AG09319 (cell line): Measurements from ENCODE around the gene NAA20.

ENCODE experiments used
- DNase-seq: peaks from one replicate; pipeline ENCODE4 v3.0.0-alpha.2; 2010; ENCODE audit warnings: low read depth; ENCODE audit errors: extremely low read depth
- TF ChIP-seq, protein P1 (sequence below): IDR thresholded peaks from 2 replicates; pipeline ENCODE4 v1.5.1; 2011; ENCODE audit warnings: low read depth, mild to moderate bottlenecking, inconsistent platforms, low read length, moderate library complexity

NAA20 gene

DNA sequence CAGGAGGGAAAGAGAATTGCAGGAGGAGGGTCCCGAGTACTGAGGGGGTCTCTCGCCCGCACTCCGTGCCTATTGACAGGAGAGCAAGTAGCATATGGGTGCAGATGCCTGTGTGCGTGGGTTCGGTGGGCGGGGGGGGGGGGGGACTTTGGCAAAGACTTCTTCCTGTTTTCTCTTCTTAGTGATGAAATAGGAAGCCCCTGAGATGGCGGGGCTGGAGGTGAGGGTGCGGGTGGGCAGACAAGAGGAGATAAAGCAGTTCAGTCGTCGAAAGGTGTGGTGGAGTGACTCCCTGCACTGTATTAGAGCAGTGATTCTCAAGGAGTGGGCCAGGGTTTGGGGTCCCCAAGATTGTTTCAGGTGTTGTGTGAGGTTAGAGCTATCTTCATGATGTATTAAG lies 3.7 kb downstream of the NAA20 start:
- TF ChIP-seq, protein P1, sequence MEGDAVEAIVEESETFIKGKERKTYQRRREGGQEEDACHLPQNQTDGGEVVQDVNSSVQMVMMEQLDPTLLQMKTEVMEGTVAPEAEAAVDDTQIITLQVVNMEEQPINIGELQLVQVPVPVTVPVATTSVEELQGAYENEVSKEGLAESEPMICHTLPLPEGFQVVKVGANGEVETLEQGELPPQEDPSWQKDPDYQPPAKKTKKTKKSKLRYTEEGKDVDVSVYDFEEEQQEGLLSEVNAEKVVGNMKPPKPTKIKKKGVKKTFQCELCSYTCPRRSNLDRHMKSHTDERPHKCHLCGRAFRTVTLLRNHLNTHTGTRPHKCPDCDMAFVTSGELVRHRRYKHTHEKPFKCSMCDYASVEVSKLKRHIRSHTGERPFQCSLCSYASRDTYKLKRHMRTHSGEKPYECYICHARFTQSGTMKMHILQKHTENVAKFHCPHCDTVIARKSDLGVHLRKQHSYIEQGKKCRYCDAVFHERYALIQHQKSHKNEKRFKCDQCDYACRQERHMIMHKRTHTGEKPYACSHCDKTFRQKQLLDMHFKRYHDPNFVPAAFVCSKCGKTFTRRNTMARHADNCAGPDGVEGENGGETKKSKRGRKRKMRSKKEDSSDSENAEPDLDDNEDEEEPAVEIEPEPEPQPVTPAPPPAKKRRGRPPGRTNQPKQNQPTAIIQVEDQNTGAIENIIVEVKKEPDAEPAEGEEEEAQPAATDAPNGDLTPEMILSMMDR, result no peak
- DNase-seq, result no peak

DNA sequence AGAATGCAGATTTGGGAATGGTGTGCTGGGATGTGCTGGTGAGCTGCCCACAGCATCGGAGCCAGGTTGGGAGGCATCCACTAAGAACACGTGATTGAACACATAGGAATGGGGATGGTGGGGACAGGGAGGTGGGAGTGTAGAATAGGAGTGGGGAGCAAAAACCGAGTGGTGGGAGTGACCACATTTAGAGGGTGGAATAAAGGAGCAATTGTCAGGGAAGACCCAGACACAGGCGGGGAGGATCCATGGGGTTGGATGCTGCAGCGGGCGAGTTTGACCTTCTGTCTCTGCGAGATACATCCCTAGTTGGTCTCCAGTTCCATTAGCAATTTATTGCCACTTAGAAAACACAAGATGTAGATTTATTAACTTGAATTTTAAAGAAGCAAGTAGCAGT lies 4.7 kb downstream of the NAA20 start:
- TF ChIP-seq, protein P1, result no peak
- no peak for DNase-seq

DNA sequence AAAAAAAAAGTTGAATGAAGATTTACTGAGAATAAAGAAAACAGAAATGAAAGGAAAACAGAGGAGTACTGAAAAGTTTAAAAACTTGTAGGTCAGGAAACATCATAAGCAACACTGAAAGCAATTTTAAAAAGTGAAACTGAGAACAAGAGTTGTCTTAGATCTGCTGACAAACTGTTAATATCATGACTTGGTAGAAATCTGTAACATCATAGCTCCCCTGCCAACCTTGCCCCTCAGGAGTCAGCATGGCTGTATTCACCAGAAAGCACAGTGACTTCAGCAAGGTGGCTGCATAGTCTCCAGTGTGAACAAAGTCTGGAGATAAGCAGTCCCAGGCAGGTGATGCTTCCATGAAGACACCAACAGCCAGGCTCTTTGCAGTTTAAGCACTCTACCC lies 5.3 kb downstream of the NAA20 start:
- DNase-seq, result no peak
- TF ChIP-seq, protein P1, result no peak

DNA sequence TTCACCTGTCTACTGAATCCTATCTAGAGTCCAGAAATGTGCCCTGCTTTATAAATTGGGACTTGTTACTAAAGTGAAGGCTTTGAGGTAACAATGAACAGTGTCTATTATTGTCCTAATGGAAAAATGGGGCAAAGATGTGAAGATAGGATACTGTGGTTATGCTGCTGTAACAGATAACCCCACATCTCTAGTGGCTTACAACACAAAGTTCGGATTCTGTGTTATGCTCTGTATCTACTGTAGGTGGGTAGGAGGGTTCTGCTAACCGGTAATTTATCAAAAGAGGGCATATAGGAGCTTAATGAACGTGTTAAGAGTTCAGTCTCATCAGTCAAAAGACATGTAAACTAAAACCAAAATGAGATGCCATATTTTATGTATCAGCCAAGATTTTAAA lies 6.2 kb downstream of the NAA20 start:
- no peak for DNase-seq
- TF ChIP-seq, protein P1, result no peak

DNA sequence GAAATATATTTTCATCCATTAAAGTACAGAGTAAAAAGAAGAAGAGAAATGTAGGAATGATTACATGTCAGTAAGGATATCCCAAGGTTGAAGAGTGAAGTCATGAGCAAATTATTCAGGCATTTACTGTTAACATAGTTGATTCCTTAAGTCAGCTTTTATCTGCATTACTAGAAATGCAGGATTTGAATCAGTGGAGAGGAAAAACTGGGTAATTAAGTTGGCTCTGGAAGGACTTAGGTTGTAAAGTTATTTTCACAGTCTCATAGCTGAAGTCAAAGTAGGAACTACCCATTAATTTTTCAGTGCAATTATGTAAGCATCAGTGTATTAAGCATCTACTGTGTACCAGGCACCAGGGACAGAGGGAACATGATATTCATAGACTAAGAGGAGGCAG lies 7.8 kb downstream of the NAA20 start:
- no peak for DNase-seq
- TF ChIP-seq, protein P1, result no peak

DNA sequence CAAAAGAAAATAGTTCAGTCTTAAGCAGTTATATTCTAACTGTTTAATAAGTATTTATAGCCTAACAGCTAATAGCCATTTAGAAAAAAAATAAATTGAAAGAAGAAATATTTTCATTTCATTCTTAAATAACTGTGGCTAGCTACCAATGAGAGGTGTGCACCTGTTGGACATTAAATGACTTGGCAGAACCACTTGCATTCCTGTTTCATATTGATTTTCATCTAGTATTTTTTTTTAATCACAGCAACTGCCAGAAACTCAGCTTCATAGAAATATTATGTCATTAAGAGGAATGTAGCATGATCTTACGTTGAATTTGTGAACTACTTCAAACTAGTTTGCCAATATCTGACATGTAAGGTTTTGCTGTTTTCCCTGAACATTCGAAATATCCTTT lies 10.1 kb downstream of the NAA20 start:
- TF ChIP-seq, protein P1, result no peak

DNA sequence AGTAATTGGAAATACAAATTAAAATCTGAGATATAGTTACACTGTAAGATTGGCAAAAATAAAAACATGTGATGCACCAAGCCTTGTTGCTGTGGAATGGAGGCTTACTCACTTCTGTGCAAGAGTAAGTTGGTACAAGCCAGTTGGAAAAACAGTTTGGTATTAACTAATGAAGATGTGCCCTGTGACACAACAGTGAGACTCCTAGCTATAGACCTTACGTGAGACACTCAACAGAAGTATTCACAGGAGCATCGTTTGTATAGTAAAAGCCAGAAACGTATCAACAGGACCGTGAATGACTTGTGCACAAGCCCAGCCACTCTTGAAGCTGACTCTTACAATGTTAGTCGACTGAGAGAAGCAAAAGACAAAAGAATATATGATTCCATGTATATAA lies 14.6 kb downstream of the NAA20 start:
- DNase-seq, result no peak
- TF ChIP-seq, protein P1, result no peak

More for the DNA sequence above, 10.1 kb downstream of the NAA20 start:
- DNase-seq, result no peak
